ENCODE data around the gene UPF1.

The UPF1 gene

GRCh38 chr19:18878858-18879578, 47.3 kb downstream of the UPF1 start:
- no peak for FAIRE-seq

- FAIRE-seq: no peak
These were observed 48.0 kb downstream of the UPF1 start for GRCh38 chr19:18879579-18880373.

GRCh38 chr19:18881491-18881890, 49.7 kb downstream of the UPF1 start:
- FAIRE-seq: no peak

DNA sequence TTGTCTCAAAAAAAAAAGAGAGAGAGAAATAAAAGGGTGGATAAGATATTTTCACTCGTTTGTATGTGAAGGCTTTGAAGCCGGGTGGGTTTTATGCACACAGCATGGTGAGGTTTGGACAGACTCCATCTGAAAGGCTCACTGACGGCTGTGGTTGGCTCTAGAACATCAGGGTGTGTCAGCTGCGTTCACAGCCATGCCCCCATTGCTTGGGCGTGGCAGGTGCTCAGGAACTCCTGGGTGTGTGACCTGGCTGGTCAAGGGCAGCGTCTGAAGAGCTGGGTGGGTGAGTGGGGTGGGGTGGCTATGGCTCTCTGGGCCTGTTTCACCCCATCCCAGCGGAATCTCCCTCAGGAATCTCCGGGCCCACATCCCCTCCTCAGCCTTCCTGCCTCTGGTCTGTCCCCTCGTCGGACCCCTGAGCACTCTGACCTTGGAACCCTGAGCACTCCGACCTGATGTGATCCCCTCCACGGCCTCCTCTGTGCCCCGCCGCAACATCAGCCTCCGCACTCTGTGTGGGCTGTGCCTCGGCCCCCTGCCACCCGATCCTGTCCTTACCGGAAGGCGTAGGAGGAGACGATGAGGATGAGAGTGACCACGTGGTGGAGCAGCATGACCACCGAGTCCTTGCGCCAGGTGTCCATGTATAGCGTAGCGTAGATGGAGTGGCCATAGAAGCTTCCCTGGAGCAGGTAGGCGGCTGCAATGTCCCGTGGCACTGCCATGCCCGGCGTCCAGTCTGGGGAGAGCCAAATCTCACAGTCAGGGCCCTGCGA, 52.0 kb downstream of the UPF1 start:
- FAIRE-seq: no peak

GRCh38 chr19:18886972-18887371, 55.2 kb downstream of the UPF1 start:
- no peak for FAIRE-seq

GRCh38 chr19:18889949-18890745, 58.4 kb downstream of the UPF1 start:
- no peak for FAIRE-seq

DNA sequence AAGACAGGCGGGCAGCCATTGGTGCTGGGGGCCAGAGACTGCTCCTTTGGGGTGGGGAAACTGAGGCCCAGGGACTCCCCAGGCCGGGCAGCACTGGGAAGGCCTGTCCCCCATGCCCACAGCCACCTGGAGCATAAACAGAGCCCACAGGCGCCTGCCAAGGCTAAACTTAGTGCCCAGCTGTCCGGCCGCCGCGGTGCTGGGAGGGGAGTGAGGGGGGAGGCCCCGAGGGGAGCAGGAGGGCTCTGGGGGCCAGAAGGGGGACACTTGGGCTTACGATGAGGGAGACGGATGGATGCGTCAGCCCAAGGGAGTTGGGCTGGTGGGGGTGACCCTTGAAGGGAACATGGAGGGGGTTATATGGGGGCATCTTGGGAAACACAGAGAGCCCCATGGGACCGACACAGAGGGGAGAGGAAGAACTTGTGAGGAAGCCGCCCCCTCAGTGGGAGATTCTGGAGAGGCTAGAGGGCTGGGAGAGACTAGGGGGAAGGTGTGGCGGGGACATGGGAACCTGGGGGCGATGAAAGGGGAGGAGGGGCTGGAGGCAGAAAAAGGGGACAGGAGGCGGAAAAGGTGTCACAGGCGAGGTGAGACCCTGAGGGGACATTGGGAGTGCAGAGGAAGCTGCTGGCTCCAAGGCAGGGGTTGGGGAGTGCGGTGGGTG, 62.0 kb downstream of the UPF1 start:
- no peak for FAIRE-seq

DNA sequence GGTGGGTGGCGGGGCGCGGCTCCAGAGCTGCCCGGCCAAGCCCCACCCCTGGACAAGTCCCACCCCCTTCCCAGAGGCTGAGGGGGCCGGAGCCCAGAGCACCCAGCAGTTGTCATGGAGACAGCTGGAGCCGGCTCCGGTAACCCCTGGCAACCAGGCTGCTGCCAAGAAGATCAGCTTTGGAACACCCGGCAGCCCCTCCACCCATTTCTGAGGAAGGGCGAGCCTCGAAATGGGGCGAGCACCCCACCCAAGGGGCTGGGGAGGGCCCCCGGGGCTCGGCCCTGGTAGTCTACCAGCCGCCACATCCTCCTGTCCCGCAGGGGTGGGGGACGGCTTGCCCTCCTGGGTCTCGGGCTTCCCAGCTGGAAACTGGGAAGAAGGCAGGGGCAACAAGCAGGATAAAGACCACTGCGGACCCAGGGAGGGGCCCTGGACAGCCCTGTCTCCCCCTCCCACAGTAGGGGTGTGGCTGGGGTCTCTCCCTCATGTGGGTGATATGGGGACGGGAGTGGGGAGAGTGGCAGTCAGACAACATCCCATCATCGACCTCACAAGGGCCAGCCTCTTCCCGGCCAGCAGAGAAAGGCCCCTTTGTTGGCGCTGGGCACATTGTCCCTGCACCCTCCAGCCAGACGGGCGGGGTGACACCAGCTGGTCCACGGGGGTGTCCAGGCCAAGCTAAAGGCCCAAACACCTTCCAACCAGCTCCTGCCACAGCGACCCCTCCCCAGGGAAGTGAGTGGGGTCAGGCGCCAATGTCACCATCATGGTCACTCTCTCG, 62.7 kb downstream of the UPF1 start:
- FAIRE-seq: no peak

- FAIRE-seq: no peak
These were observed 63.5 kb downstream of the UPF1 start for GRCh38 chr19:18895038-18895823.

DNA sequence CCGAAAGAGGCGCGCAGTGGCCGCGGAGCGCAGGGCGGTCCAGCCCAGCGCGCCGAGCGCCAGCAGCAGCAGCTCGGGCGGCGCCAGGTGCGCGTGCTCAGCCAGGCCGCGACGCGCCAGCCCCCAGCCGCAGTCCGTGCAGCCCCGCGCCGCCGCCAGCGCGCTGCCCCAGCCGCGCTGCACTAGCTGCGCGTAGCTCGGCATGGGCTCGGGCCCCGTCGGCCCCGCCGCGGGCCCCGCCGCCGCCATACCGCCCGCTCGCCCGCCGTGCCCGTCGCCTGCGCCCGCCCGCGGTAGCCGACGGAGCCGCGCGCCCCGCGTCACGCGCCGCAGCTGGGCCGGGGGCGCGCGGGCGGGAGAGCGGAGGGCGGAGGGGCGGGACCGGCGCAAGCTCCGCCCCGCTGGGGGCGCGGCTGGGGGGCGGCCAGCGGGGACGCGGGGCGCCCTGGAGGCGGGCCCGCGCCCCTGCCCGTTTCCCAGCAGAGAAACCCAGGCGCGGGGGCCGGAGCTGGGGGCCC, 64.1 kb downstream of the UPF1 start, which contains the start of gene CERS1:
CERS1 (minus strand) TSS at position 335 of the 518 bp plus-strand sequence; CDS start at position 249, 86 bp downstream.
- FAIRE-seq: no peak

- FAIRE-seq: no peak
These were observed 64.7 kb downstream of the UPF1 start for GRCh38 chr19:18896421-18896841.

DNA sequence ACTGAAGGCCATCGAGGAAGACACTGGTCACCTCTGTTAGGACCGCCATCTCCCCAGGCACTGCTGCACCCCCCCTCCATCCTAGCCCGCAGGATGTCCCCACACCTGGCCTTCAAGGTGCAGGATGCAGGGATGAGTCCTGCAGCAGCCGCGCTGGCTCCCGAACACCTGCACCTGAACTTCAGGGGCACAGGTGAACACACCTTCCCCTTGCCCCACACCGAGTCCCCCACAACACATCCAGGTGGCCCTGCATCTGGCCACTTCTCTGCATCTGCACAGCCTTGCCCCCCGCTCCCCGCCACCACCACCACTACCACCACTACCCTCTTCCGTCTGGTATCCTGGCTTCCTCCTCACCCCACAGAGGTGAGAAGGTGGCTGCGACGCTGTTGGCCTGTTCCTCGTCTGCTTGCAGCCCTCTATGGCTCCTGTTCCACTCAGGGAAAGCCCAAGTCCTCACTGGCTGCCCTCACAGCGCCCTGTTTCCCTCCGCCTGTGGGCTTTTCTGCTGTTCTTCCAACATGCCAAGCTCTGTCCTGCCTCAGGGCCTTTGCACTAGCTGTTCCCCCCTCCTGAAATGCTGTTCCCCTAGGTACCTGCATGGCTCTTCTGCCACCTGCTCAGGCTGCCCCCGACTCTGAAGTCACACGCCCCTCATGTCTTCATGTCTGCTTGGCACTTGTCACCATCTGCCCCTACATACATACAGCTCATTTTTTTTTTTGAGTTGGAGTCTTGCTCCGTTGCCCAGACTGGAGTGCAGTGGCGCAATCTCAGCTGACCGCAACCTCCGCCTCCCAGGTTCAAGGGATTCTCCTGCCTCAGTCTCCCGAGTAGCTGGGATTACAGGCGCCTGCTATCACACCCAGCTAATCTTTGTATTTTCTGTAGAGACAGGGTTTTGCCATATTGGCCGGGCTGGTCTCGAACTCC, 65.6 kb downstream of the UPF1 start:
- FAIRE-seq: no peak

DNA sequence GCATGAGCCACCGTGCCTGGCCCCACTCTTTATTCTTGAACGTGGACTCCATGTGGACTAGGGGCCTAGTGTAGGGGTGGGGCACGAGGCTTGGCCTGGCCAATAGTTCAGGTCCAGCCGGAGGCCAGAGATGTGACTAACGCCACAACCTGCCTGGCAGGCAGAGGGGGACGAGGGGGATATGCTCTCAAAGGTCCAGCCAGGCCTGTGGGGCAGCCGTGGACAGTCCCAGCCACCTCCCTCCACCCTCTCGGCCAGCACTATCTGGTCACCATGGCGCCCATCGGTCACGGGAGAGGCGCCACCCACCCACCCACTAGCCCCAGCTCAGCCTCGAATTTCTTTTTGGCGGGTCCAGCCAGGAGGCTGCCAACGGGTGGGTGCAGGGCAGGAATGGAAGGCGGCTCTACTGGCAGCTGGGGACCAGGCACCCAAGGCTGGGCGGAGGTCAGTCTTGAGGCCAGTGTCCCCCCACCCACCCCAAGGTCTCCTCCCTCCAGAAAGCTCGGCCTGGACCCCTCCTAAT, 66.4 kb downstream of the UPF1 start:
- no peak for FAIRE-seq

DNA sequence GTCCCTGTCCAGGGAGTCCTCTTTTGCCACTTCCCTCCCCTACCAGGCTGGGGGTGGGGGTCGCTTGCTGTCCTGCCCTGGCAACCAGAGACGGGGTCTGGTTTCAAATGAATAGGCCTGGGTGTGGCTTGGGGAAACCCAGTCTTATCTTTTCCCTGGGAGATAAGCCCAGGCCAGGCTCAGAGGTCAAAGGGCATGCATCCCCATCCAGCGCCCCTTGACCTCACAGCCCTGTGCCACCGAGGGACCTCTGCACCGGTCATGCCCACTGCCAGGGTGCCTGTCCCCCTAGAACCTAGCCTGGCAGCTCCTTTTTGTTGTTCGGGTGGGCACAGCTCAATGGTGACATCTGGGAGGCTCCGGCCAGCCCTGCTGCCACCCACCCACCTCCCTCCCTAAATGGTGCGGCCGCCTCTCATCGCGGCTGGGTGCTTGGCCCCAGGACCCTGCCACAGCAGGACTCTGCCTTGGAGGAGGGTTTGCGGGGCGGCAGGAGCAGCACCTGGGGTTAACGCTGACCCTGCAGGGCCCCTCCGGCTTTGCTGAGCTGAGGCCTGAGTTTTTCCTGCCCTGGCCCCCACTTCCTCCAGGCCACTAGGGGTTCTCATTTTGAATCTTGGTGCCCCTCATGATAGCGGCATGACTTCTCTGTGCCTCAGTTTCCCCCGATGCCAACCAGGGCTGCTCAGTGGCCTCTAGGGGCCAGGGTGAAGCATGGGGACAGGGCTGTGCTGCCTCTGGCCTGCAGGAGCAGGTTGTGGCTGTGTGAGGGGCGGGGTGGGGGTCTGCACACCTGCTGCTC, 67.0 kb downstream of the UPF1 start:
- no peak for FAIRE-seq

- no peak for FAIRE-seq
These were observed 68.1 kb downstream of the UPF1 start for GRCh38 chr19:18899624-18900560.

DNA sequence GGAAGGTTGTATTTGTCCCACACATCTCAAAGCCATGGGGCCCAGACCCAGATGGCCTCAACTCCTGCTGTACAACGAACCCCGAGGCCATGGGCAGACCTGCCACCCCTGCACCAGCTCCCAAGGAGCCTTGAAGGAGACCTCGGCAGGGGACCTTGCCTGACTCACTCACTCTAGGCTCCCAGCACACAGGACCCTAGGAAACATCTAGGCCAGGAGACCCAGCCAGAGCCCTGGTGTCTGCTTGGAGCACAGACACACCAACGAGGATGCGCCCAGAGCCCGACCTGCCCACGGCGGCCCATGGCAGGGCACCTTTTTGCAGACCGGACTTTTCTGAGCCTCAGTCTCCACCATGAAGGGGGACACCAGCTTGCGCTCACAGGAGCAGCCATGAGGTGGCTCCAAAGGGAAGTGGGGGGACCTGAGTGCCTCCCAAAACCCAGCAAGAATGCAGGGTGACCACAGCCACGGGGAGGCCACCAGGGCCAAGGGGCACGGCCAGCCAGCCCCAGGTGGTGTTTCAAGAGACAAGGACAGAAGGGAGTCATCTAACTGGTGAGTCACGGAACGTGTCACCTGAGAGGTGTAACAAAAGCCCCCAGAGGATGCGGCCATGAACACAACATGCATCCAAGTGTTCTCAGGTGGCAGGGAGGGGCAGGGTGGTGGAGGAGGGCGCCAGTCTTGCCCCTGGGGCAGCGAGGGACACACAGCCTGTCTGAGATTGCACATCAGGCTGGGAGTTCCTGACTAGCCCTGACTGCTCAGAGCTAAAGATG, 69.1 kb downstream of the UPF1 start:
- no peak for FAIRE-seq
